T-helper 1 cell treated with Interleukin-12 subunit alpha and Interleukin-12 subunit beta and Interleukin-4 antibody, amounts not matched to agents 30 μg/mL and 1 μg/mL, for 36 hours (primary cell): Measurements from ENCODE around the gene PHRF1.

ENCODE experiments used
- H3K27ac Mint-ChIP-seq: one replicate; pipeline ENCODE4 v1.8.0; 2021; ENCODE audit warnings: mild to moderate bottlenecking, mixed read lengths
- H3K27me3 Mint-ChIP-seq: one replicate; pipeline ENCODE4 v1.8.0; 2021; ENCODE audit warnings: low read depth, mixed read lengths
- H3K36me3 Mint-ChIP-seq: one replicate; pipeline ENCODE4 v1.8.0; 2021; ENCODE audit warnings: low read depth, mixed read lengths
- H3K4me1 Mint-ChIP-seq: one replicate; pipeline ENCODE4 v1.8.0; 2021; ENCODE audit warnings: low read depth, mixed read lengths
- H3K4me3 Mint-ChIP-seq: one replicate; pipeline ENCODE4 v1.8.0; 2021; ENCODE audit warnings: mild to moderate bottlenecking, moderate library complexity, mixed read lengths
- H3K9me3 Mint-ChIP-seq: one replicate; pipeline ENCODE4 v1.8.0; 2021; ENCODE audit warnings: mixed read lengths

PHRF1 gene

DNA sequence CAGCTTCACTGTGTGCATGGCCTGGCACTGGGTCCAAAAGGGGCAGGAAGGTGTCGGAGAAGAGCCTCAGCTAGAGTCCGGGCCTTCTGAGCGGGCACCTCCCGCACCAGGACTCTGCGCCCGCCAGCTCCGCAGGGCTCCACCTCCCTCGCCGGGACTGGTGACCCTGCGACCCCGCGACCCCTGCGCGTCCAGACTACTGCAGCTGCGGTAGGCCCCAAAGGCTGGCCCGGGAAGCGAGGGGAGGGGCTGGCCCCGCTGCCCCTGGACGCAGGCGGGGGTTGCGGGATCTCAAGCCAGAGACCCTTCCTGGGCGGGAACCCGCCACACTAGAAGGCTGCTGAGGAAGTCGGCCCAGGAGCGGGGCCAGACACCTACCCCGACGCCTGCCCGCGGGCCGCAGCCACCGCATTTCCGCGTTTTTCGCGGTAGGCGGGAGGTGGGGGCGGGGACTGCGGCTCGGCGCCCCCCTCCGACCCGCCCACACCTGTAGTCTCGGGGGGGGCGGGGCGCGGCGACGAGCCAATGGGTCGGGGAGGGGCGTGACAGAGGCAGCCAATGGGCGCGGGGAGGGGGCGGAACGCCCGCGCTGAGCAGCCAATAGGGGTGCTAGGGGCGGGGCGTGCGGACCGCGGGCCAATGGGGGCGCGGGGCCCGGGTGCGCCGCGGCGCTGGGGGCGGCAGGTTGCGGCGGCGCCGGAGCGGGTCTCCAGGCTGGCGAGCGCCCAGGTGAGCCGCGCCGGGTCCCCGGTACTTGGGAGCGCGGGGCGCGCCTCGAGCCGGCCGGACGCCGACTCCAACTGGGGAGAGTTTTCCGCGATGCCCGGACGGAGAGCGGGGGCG is 15.7 kb upstream of the PHRF1 start, which contains the start of the genes LMNTD2 and RASSF7:
Gene LMNTD2, minus strand, starts transcription at position 434 of the 843 bp plus-strand sequence. Its CDS starts 22 bp downstream, at position 412.
Gene RASSF7, plus strand, starts transcription at position 666 of the 843 bp plus-strand sequence. CDS start 799 bp downstream, outside the sequence.
- peak within 1 kb of the TSS; percentile 89 for H3K4me3 Mint-ChIP-seq
- peak within 1 kb of the TSS; percentile 70 for H3K27ac Mint-ChIP-seq
- H3K27me3 Mint-ChIP-seq = peaks cover 20% of the 10 kb centered on the region
- peaks cover 8% of the 10 kb centered on the region for H3K4me1 Mint-ChIP-seq
- H3K36me3 Mint-ChIP-seq = no peaks in the 10 kb centered on the region
- H3K9me3 Mint-ChIP-seq = no peaks in the 10 kb centered on the region

DNA sequence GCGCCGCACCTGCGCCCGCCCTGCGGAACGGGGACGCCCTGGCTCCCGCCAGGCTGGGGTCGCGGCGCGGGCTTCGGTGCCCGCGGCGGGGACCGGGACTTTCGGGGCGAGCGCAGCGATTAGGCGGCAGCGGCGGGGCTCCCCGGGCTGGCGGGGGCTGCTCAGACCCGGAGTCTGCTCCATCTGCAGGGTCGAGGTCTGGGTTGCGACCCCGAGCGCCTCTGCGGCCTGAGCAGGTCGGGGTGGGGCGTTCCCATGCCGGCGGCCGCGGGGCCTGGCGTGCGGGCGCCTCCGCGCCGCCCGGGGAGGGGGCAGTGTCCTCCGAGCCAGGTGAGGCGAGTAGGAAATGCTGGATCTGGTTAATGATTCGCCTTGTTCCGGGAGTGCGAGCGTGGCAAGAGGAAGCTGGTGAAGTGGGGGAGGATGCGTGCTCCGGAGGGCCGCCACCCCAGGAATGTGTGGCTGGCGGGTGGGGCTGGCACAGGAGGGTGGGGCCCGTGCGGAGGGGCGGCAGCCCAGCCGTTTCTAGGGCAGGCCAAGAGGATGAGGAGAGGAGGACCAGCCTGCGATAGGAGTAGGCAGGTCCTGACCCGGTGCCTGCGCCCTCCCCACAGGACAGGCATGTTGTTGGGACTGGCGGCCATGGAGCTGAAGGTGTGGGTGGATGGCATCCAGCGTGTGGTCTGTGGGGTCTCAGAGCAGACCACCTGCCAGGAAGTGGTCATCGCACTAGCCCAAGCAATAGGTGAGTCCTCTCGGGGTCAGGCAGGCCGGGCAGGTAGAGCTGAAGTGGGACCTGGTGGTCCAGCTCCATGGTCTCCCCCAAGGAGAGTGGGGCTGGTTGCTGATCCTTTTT is 14.9 kb upstream of the PHRF1 start:
- Mint-ChIP-seq H3K27ac (peak overlapping the region; percentile 70), H3K27me3 (peaks cover 18% of the 10 kb centered on the region), H3K4me1 (peaks cover 8% of the 10 kb centered on the region), H3K4me3 (peak overlapping the region; percentile 89), H3K9me3 (no peaks in the 10 kb centered on the region), H3K36me3 (no peaks in the 10 kb centered on the region)

DNA sequence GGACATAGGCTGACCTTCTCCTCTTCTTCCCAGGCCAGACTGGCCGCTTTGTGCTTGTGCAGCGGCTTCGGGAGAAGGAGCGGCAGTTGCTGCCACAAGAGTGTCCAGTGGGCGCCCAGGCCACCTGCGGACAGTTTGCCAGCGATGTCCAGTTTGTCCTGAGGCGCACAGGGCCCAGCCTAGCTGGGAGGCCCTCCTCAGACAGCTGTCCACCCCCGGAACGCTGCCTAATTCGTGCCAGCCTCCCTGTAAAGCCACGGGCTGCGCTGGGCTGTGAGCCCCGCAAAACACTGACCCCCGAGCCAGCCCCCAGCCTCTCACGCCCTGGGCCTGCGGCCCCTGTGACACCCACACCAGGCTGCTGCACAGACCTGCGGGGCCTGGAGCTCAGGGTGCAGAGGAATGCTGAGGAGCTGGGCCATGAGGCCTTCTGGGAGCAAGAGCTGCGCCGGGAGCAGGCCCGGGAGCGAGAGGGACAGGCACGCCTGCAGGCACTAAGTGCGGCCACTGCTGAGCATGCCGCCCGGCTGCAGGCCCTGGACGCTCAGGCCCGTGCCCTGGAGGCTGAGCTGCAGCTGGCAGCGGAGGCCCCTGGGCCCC is 14.1 kb upstream of the PHRF1 start:
- peak overlapping the region; percentile 89 for H3K4me3 Mint-ChIP-seq
- H3K36me3 Mint-ChIP-seq = no peaks in the 10 kb centered on the region
- H3K9me3 Mint-ChIP-seq = no peaks in the 10 kb centered on the region
- H3K27me3 Mint-ChIP-seq = peaks cover 11% of the 10 kb centered on the region
- peaks cover 13% of the 10 kb centered on the region for H3K4me1 Mint-ChIP-seq
- H3K27ac Mint-ChIP-seq = no peak overlapping the region

DNA sequence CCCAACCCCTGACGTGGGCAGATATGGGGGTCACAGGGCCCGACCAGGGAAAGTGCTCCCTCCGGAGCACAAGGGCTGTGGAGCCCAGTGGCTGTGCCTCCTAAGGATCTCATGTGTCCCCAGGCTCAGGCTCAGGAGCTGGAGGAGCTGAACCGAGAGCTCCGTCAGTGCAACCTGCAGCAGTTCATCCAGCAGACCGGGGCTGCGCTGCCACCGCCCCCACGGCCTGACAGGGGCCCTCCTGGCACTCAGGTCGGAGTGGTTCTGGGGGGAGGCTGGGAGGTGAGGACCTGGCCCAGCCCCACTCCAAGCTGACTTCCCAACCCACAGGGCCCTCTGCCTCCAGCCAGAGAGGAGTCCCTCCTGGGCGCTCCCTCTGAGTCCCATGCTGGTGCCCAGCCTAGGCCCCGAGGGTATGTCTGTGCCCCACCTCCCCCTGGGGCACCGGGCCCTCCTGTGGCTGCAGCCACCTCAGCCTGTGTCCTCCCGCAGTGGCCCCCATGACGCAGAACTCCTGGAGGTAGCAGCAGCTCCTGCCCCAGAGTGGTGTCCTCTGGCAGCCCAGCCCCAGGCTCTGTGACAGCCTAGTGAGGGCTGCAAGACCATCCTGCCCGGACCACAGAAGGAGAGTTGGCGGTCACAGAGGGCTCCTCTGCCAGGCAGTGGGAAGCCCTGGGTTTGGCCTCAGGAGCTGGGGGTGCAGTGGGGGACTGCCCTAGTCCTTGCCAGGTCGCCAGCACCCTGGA is 13.0 kb upstream of the PHRF1 start:
- Mint-ChIP-seq H3K4me1 (peaks cover 18% of the 10 kb centered on the region), H3K9me3 (no peaks in the 10 kb centered on the region), H3K4me3 (no peak overlapping the region), H3K27me3 (peaks cover 4% of the 10 kb centered on the region), H3K36me3 (no peaks in the 10 kb centered on the region), H3K27ac (no peak overlapping the region)

DNA sequence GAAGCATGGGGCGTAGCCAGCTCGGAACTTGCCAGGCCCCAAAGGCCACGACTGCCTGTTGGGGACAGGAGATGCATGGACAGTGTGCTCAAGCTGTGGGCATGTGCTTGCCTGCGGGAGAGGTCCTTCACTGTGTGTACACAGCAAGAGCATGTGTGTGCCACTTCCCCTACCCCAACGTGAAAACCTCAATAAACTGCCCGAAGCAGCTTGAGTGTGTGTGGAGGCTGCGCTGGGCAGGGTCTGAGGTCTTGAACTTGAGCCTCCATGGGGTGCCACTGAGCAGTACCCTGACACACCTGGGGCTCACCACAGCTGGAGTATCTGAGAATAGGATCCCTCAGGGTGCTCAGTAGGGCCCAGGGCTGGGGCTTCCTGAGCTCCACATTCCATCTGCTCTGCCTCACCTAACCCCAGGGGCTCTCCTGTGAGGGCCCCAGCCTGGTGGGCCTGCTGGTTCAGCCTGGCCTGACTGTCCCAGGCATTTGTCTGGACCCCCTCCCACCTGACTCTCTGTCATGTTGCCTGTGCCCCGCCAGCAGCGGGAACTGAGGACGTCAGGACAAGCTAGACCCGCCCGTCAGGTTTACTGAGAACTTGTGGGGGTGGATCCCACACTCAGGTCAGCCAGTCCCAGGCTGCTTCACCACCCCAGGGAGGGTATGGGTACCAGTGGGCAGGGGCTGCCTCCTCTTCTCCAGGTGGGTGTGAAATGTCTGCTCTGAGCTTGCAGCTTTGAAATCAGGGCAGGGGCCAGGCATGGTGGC is 12.3 kb upstream of the PHRF1 start:
- Mint-ChIP-seq H3K36me3 (no peaks in the 10 kb centered on the region), H3K4me3 (no peak overlapping the region)

DNA sequence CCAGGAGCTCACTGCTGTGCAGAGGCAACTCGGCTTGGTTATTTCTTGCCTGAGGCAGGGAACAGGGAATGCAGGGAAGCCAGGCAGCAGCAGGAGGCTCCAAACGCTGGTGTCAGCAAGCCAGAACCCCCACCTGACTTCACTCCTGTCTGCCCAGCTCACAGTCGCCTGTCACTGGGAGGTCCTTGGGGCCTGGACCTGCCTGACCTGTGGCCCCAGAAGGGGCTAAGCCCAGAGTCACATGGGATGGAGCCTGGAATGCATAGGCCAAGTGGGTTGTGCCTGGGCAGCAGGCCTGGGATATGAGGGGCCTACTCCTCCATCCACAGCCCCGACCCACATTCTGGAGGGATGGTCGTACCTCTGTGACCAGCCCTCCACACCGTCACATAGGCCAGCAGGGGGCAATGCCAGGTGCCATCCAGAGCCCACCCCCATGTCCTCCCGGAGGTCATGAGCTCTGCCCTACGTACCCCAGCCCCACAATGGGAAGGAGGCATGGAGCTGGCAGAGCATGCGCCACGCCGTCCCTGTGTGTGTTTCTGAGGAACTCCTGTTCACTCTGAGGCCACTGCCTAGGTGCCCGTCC is 10.3 kb upstream of the PHRF1 start:
- H3K27me3 Mint-ChIP-seq = no peaks in the 10 kb centered on the region
- H3K27ac Mint-ChIP-seq = no peak overlapping the region
- H3K36me3 Mint-ChIP-seq = no peaks in the 10 kb centered on the region
- peaks cover 13% of the 10 kb centered on the region for H3K4me1 Mint-ChIP-seq
- H3K9me3 Mint-ChIP-seq = no peaks in the 10 kb centered on the region
- H3K4me3 Mint-ChIP-seq = no peak overlapping the region

More for the DNA sequence above, 12.3 kb upstream of the PHRF1 start:
- H3K27ac Mint-ChIP-seq = no peak overlapping the region
- H3K9me3 Mint-ChIP-seq = no peaks in the 10 kb centered on the region
- H3K4me1 Mint-ChIP-seq = peaks cover 18% of the 10 kb centered on the region
- H3K27me3 Mint-ChIP-seq = peaks cover under 1% of the 10 kb centered on the region

DNA sequence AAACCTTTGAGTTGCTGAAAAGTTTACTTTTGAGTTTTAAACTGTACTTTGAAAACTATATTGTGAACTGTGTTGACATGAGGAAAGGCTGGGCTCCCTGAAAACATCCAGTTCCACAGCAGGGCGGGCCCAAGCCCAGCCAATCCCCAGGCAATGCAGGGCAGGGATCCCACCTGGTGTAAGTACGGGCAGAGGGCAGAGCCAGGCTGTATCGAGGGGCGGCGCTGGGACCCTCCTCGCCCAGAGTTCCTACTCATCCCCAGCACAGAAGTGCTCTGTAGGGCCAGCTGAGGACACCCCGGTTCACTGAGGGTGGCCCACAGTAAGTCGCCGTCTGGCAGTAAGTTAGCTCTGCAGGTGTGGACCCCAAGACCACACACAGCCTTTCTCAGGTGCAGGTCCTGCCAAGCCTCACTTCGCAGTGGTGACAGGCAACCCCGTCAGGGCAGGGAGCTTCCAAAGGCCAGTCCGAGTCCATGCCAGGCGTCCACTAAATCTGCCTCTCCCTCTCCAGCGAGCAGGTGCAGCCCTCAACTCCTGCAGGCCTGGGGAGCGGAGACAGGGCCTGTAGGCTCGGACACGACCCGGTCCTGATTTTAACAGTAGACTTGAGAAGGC is 9.2 kb upstream of the PHRF1 start:
- Mint-ChIP-seq H3K36me3 (no peaks in the 10 kb centered on the region), H3K4me1 (peaks cover 9% of the 10 kb centered on the region), H3K9me3 (no peaks in the 10 kb centered on the region), H3K27ac (peak overlapping the region; percentile 69), H3K4me3 (peak overlapping the region; percentile 77), H3K27me3 (no peaks in the 10 kb centered on the region)

DNA sequence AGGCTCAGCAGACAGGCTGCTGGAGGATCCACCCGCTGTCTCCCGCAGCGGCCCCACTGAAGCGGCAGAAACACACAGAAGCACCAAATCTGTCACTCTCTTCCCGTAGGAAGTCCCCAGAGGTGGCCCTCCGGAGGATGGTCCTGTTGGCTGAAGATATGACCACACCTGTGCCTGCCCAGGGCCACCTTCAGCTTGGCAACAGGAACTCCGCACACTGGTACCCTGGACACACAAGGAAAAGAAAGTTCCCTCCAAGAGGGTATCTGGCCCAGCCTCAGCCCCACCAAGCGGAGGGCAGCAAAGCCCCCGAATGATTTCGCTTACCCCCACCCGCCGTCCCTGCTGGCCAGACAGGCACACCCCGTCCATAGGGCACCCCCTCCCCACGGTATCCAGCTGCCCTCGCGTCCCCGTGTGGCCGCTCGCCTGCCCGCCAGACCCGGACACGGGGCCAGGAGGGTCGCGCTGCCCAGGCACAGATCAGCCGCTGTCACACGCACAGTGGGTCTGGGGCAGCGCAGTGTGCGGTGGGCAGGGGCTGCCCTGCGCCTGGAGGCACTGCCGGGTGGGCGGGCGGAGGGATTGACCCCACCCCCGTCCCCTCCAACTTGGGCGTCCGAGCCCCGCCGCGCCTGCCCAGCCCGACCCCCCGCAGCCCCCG is 8.5 kb upstream of the PHRF1 start:
- peak overlapping the region; percentile 69 for H3K27ac Mint-ChIP-seq
- no peaks in the 10 kb centered on the region for H3K9me3 Mint-ChIP-seq
- peak overlapping the region; percentile 77 for H3K4me3 Mint-ChIP-seq
- peaks cover 9% of the 10 kb centered on the region for H3K4me1 Mint-ChIP-seq
- H3K36me3 Mint-ChIP-seq = no peaks in the 10 kb centered on the region
- H3K27me3 Mint-ChIP-seq = no peaks in the 10 kb centered on the region

DNA sequence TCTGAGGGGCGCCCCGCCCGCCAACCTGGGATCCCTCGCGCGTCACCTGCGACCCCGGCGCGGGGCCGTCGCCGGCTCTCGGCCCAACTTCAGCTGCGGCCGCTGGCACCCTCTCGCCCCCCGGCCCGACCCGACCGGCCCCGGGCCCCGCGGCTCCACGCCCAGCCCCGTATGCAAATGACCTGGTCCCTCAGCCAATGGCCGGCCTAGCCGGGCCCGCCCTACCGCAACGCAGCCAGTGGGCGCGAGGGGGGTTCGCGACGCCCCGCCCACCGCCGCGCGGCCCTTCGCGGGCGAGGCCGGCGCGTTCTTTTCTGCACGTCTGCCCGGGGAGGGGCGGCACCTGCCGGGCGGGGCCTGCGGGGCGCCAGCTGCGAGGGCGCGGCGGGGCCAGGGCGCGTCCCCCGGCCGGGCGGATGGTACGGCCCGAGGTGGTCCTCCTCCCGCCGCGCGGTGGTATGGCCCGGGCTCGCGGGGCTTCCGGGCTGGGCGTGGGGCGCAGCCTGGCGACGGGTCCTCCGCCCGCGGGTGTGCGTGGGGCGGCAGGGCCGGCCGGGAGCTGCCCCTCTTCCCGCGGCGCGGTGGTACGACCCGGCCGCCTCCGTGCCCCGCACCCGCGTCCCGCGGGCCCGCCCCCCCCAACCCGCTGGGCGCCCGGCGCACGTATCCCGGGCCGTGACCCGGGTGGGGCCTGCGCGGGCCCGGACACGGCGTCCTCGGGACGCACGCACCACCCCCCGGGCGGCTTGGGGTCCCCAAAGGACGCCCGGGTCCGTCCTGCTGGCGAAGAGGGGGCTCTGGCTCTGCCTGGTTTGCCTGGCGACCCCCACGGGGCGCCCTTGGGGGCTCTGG is 7.7 kb upstream of the PHRF1 start:
- Mint-ChIP-seq H3K27ac (no peak overlapping the region), H3K9me3 (no peaks in the 10 kb centered on the region), H3K36me3 (no peaks in the 10 kb centered on the region), H3K4me3 (peak overlapping the region; percentile 76), H3K27me3 (no peaks in the 10 kb centered on the region), H3K4me1 (peaks cover 9% of the 10 kb centered on the region)

DNA sequence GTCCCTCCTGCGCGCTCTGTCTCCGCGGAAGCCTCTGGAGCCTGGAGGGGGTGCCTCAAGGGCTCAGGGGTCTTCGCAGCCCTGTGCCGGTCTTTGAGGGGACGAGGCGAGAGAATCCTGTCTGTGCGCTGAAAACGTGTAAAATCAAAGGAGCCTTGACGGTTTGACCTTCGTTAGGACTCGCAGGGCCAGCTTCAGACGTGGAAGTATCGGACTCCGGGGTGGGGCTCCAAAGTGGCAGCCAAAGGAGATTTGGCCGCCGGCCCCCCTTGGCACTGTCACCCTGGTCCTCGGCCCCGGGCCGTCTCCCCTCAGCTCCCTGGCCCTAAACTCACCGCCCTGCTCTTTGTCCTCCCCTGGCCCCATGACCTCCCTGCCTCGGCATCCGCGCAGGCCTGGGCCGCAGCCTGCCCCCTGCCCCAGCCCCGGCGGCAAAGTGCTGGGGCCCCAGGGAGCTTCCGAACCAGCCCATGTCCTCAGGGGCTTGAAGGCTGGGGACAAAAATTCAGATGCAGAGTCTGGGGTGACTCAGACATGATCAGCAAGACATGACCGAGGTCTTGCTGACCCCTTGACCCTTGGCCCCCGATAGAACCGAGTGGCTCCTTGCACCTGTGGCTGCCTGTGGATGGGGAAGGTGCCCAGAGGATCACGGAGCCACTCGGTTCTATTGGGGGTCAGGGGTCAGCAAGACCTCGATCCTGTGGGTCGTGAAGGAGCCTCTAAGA is 6.9 kb upstream of the PHRF1 start:
- Mint-ChIP-seq H3K27me3 (peaks cover 4% of the 10 kb centered on the region), H3K36me3 (no peaks in the 10 kb centered on the region), H3K4me1 (peaks cover 13% of the 10 kb centered on the region)

DNA sequence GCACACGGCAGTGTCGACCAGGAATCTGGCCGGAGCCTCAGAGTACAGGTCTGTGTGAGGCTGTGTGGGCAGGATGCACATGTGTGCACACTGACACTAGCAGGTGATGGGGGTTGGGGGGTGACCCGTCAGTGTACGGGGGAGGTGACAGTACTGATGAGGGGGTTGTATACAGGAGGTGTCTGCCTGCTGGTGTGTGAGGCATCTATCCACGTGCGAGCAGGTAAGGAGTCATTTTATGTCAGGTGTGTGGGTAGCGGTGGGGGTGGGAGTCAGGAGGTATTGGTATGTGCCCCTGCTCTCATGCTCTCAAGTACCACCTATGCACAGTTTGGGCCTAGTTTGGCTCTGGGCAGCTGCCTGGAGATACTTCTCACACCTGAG is 4.5 kb upstream of the PHRF1 start:
- H3K9me3 Mint-ChIP-seq = no peaks in the 10 kb centered on the region
- peaks cover 12% of the 10 kb centered on the region for H3K27me3 Mint-ChIP-seq
- peaks cover 2% of the 10 kb centered on the region for H3K36me3 Mint-ChIP-seq
- no peak overlapping the region for H3K4me3 Mint-ChIP-seq
- peaks cover 21% of the 10 kb centered on the region for H3K4me1 Mint-ChIP-seq
- H3K27ac Mint-ChIP-seq = no peak overlapping the region

More for the DNA sequence above, 6.9 kb upstream of the PHRF1 start:
- H3K4me3 Mint-ChIP-seq = peak overlapping the region; percentile 76
- H3K27ac Mint-ChIP-seq = peak overlapping the region; percentile 49
- no peaks in the 10 kb centered on the region for H3K9me3 Mint-ChIP-seq
